Measurements from ENCODE around the gene NAP1L5.

Gene NAP1L5, protein sequence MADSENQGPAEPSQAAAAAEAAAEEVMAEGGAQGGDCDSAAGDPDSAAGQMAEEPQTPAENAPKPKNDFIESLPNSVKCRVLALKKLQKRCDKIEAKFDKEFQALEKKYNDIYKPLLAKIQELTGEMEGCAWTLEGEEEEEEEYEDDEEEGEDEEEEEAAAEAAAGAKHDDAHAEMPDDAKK

DNA sequence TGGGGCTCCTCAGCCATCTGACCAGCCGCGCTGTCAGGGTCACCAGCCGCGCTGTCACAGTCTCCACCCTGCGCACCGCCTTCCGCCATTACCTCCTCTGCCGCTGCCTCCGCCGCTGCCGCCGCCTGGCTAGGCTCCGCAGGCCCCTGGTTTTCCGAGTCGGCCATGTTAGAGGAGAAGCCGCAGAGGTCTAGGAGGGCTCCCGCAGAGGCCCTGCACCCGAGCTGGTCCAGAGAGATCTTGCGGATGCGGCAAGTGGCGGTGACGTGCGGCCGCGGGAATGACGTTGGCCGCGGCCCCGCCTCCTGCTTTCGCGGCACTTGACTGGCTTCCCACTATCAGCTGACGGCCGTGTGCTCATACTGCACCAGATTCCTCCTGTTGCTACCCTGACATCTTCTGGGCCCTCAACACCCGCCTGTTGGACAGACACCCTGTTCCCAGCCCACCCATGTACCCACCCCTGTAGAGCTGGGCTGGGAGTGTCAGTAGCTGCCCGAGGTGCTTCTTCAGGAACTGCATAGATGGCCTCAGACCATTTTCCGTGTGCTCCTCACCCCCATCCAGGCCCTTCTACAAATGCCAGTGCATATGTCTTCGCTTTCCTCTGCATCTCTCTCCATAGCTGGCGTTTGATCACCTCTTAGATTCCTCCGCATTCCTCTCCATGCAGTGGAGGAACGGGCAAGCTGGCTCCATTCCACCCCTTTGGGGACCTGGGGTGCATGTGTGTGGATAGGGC is at the start of gene NAP1L5:
NAP1L5 (minus strand) TSS at position 242 of the 742 bp plus-strand sequence; CDS start at position 167, 75 bp downstream.
- DNase-seq (ENCODE audit: low read depth in 2 of 2), result peak; percentile 31 to 33

DNA sequence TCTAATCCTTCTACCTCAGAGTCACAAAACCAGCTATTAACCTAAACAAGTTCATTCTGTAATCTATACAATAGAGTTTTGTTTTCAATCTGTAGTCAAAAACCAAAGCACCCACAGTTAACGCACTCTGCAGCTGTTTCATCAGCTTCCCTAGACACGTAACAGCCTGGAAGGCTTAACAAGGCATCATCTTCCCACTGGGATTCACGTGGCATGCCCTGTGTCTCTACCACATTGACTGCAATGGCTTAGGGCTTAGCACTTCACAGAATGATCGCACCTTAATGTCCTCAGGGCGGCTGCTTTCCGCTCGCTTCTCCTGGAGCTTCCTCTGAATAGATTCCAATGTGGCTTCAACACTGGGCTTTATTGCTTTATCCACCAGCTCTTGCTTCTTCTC is 49.7 kb upstream of the NAP1L5 start:
- DNase-seq (ENCODE audit: low read depth in 2 of 2), result no peak

- no peak for DNase-seq (ENCODE audit: low read depth in 2 of 2)
Observed at GRCh38 chr4:88746206-88746605, 48.6 kb upstream of the NAP1L5 start.

DNA sequence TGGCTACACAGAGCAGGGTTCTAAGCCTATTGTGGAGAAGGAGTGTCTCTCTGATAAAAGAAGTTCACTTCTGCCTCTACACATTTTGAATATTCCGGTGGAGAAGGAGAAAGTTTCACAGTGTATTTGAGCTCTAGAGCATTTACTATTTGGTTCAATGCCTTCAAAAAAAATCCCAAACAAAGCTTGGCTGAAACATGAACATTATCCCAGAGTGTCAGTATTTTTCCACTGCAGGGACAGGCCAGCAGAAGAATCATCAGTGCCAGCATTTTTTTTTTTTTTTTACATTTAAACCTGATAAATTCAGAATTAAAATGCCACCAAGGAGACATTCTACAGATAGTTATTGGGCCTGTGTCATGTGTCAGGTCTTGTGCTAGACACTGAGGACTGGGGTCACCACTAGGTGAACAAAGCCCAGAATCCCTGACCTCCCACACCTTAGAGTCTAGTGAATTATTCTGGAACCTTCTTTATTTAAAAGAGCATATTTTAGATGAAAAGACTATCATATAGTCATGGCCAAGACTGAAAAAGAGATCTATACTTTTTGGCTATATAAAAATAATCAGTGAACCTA is 48.0 kb upstream of the NAP1L5 start:
- no peak for DNase-seq (ENCODE audit: low read depth in 2 of 2)

DNA sequence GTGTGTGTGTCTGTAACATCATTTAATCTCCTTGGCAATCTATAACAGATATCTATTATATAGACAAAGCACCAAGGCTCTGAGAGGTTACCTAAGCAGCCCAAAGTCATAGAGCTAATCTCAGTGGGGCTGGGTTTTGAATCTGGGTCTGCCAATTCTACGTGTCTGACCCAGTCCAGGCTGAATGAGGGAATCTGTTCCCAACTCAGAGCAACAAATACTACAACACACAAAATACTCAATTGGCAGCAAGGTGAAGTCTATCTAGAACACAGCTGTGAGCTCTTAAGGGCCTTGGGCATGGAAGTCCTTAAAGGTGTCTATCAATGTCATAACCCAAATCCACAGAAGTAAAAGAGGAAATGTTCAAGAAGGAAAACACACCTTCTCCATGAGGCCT is 47.5 kb upstream of the NAP1L5 start:
- no peak for DNase-seq (ENCODE audit: low read depth in 2 of 2)

DNA sequence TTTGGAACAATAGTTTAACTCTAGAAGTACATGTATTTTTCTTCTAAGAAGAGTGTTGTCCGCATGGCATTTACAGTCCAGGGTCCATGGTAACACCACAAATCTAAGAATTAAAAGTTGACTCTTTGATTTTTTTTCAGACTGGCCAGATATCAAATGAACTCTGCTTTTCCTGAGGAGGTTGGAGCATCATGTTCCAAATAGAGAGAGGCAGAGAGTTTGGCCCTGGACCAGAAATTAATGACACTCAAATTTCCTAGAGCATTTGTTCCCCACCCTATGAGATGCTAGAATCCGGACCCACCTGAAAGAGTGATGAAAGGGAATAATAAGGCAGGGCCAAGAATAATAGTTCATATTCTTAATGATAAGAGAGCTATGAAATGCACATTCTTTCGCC is 47.0 kb upstream of the NAP1L5 start:
- no peak for DNase-seq (ENCODE audit: low read depth in 2 of 2)

- DNase-seq (ENCODE audit: low read depth in 2 of 2), result no peak
Observed at GRCh38 chr4:88743696-88744095, 46.1 kb upstream of the NAP1L5 start.

DNA sequence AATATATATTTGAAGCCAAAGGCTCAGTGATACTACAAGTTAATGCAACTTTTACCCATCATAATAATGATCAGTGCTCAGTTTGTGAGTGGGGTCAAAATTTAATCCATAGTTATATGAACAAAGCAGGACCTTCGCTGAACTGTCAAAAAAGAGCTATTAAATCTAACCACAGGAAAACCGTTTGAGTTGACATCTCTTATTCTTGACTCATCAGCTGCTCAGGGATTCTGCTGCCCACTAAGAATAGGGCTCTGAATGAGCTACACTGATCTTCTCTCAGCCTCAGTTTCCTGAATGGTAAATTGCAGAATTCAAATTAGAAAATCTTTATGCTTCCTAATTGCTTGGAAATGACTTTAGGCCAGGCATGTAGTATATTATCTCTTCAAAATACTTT is 44.9 kb upstream of the NAP1L5 start:
- DNase-seq (ENCODE audit: low read depth in 2 of 2), result no peak

- no peak for DNase-seq (ENCODE audit: low read depth in 2 of 2)
Observed at GRCh38 chr4:88738180-88738579, 40.6 kb upstream of the NAP1L5 start.

GRCh38 chr4:88737307-88737941 is 39.8 kb upstream of the NAP1L5 start:
- DNase-seq (ENCODE audit: low read depth in 2 of 2), result no peak

DNA sequence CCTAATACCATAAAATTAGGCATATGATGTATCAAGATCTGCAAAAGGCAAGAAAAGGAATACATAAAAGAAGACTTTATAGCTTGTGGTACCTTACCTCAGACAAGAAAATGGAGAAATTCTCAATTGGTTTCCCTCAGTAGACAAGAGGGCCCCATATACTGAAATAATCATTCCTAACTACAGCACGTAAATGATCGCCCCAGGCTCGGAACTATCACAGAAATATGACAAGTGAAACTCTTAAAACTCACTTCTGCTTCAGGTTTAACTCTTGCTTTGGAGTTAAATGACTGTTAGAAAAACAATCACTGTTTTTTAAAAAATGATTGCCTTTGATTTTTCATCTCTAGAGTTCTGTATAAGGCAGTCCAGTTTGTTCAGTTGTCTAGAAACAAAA is 38.6 kb upstream of the NAP1L5 start:
- DNase-seq (ENCODE audit: low read depth in 2 of 2), result no peak

DNA sequence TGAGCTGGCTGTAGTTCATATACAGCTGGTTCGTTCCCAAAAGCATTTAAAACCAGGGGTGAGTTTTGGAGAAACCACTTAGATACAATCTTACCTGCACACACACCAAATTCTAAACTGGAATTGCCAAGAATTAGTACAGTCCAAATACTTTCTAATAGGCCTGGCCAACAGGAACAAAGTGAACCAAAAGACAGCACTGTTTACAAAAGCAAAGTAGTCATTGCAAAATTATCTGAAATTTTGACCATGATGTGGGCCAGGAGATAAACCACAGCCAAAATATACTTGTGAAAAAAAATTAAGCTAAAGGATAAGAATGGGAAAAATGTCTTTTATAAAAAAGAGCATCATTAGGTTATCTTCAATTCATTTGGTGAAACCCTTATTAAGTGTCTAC is 37.9 kb upstream of the NAP1L5 start:
- no peak for DNase-seq (ENCODE audit: low read depth in 2 of 2)

DNA sequence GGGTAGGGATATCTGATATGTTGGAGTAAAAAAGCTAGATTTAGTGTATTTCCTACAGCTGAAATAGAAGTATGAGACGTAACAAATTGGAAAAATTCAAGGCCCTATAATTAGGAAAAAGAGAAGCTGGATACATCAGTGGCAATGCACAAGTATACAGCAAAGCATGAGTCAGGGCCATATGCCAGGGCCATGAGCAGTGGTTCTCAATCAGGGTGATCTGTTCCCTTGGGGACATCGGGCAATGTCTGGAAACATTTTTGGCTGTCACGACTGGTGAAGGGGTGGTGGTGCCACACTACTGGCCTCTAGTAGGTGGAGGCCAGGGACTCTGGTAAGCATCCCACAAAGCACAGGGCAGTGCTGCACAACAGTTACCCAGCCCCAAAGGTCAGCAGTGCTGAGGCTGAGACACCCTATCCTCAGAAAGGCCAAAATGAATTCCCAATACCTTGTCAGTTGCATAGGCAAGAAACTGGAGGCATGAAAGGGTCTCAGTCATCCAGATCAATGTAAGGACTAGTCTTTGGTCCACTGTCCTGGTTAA is 36.8 kb upstream of the NAP1L5 start:
- DNase-seq (ENCODE audit: low read depth in 2 of 2), result no peak

- DNase-seq (ENCODE audit: low read depth in 2 of 2), result no peak
Observed at GRCh38 chr4:88732714-88733368, 35.2 kb upstream of the NAP1L5 start.

- DNase-seq (ENCODE audit: low read depth in 2 of 2), result no peak
Observed at GRCh38 chr4:88731381-88731780, 33.8 kb upstream of the NAP1L5 start.

DNA sequence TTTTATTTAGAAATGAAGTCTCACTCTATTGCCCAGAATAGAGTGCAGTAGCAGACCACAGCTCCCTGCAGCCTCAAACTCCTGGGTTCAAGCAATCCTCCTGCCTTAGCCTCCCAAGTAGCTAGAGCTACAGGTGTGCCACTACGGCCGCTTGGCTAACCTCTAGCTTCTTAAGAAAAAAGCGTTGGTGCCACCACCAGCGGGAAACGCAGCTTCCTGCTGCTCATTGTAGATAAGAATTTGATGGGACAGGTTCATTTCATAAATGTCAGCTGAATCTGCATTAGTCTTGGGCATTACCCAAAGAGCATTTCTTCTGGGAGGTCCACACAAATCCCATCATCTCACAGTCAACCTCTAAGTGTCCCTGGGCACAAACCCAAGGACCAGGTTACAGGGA is 33.2 kb upstream of the NAP1L5 start:
- no peak for DNase-seq (ENCODE audit: low read depth in 2 of 2)

- DNase-seq (ENCODE audit: low read depth in 2 of 2), result no peak
Observed at GRCh38 chr4:88729146-88729760, 31.6 kb upstream of the NAP1L5 start.

GRCh38 chr4:88728146-88728545 is 30.5 kb upstream of the NAP1L5 start:
- no peak for DNase-seq (ENCODE audit: low read depth in 2 of 2)

GRCh38 chr4:88725986-88726385 is 28.4 kb upstream of the NAP1L5 start:
- no peak for DNase-seq (ENCODE audit: low read depth in 2 of 2)

DNA sequence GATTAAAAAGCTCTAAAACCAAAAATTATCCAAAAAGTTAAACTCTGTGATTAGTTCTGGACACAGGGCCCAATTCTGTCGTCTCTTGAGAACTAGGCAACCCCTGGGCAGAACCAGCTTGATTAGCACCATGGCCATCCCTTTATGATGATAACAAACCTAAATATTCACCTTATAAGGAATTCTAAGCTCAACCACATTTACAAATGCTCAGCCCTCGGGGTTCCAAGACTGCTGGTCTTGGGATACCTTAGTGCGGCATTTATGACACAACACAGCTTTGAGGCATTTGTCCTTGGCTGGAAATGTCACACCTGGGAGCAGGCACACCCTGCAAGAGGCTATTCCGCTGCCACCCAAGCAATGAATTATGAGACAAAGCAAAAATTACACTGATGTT is 27.5 kb upstream of the NAP1L5 start:
- no peak for DNase-seq (ENCODE audit: low read depth in 2 of 2)

DNA sequence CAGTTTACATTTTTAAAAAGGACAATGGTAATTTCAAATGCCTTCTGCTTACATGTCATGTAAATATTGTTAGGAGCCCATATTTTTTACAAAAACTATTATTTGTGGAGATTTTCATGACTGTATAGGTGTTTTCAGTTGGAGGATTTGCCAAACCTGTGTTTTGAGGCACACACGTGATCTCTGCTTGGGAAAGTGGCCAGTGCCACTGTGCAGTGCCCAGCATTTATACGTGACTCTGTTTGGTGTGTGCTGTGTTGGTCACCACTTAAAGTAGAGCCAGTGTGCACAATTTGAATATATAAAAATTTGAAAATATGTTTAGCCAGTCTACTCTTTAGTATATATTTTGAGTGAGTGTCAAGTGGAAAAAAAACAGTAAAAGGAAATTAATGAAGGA is 26.8 kb upstream of the NAP1L5 start:
- DNase-seq (ENCODE audit: low read depth in 2 of 2), result no peak

- no peak for DNase-seq (ENCODE audit: low read depth in 2 of 2)
Observed at GRCh38 chr4:88722828-88723227, 25.2 kb upstream of the NAP1L5 start.

All from activated CD8-positive, alpha-beta memory T cell treated with anti-CD3 and anti-CD28 coated beads for 4 hours (primary cell).